Activated T-helper 17 cell treated with anti-CD3 and anti-CD28 coated beads, Interleukin-2, amount 50 U/mL, for 72 hours (primary cell): ENCODE results near the gene RAN. TPM values are rescaled to one million over a fixed set of nuclear protein-coding genes. Genes with fewer than 3 reads are reported as not detected.
A peak's percentile ranks its signal among the peaks of the same experiment; 100 is the strongest.
"Not testable (repeated sequence)": the region's sequence is repeated elsewhere in the genome, so short reads cannot be mapped to it uniquely, and the experiment has no call there.

Source experiments
- ATAC-seq: fragments of 150-1000 bp; cut with Tn5 transposase; replicated peaks from 2 replicates; pipeline ENCODE4 v1.10.0; 2021; ENCODE audit warnings: mild to moderate bottlenecking, moderate library complexity
- H3K27ac Mint-ChIP-seq: one replicate; pipeline ENCODE4 v1.8.0; 2022; ENCODE audit warnings: mixed read lengths
- H3K27me3 Mint-ChIP-seq: one replicate; pipeline ENCODE4 v1.8.0; 2022; ENCODE audit warnings: mixed read lengths
- H3K36me3 Mint-ChIP-seq: one replicate; pipeline ENCODE4 v1.8.0; 2022; ENCODE audit warnings: low read depth, mild to moderate bottlenecking, mixed read lengths
- H3K4me1 Mint-ChIP-seq: one replicate; pipeline ENCODE4 v1.8.0; 2022; ENCODE audit warnings: mixed read lengths
- H3K4me3 Mint-ChIP-seq: one replicate; pipeline ENCODE4 v1.8.0; 2022; ENCODE audit warnings: mild to moderate bottlenecking, mixed read lengths
- H3K9me3 Mint-ChIP-seq: one replicate; pipeline ENCODE4 v1.8.0; 2022; ENCODE audit warnings: mixed read lengths
- total RNA-seq, 2 donors: library from RNA; stranded (reverse); gene quantifications; one replicate each; pipeline ENCODE4 v1.2.3, GENCODE V29; 2022

Gene RAN
- total RNA-seq, 2 donors from 2014 or later: 1,449 to 2,120 TPM

DNA sequence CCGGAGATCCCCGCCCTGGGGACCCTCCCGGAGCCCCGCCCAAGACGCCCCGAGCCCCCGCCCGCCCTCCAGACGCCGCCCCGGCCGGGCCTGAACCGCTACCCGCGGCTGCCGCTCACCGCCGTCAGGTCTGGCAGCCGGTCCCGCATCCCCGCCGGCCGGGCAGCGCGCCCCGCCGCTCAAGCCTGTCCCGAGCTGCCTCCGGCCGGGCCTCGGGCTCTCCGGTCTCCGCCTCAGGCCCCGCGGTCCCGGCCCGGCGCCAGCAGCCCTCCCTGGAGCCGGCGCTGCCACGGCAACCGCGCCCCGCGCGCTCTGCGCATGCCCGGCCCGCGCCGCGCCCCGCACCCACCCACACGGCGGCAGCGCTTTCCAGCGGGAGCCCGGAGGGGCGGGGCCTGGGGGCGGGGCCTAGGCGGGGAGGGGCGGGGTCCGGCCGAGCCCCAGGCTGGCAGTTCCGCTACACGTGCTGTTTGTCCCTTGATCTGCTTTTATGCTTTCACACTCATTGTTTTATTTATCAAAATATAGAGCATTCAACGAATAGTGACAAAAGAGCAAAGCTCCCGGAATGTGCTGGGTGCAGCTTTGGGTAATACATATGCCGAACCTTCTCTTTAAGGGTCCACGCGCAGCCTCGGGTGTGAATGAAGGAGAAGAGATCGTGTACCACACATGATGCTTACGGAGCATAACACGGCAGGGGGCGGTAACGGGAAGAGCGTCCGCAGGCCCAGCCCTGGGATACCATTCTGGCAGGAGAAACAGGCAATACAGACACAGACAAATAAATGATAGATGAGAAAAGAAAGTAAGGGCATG is 32.7 kb upstream of the RAN start, which contains the start of gene STX2:
STX2 (minus strand) TSS at position 300 of the 819 bp plus-strand sequence; CDS start at position 149, 151 bp downstream.
- H3K27ac Mint-ChIP-seq: peak within 1 kb of the TSS; percentile 80
- peak within 1 kb of the TSS; percentile 84 for H3K4me3 Mint-ChIP-seq
- H3K9me3 Mint-ChIP-seq: no peaks in the 10 kb centered on the region
- H3K27me3 Mint-ChIP-seq: no peaks in the 10 kb centered on the region
- ATAC-seq: peak; percentile 89
- no peaks in the 10 kb centered on the region for H3K36me3 Mint-ChIP-seq
- H3K4me1 Mint-ChIP-seq: peaks cover 13% of the 10 kb centered on the region

DNA sequence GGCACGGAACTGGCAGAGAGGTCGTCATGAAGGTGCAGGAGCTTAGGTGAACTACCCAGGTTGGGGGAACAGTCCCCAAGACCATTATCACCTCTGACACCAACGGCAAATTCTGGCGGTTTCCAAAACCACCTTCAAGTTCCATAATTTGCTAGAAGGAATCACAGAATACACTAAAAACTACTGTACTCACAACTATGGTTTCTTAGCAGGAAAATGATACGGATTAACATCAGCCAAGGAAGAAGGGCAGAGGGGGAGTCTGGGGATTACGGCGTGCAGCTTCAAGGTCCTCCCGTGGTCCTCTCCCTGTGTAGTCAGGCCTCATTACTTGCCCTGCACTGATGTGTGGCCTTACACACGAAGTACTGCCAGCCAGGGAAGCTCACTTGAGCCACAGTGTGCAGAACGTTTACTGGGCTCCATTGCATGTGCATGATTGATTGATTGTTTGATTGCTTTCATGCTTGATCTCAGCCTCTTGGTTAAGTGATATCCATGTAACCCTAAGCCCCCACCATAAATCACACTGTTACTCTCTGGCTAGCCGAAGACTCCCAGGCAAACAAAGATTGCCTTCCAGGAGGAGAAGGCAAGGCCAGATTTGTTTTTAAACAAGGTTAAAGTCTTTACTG is 32.0 kb upstream of the RAN start:
- Mint-ChIP-seq H3K4me3 (peak overlapping the region; percentile 84), H3K27ac (peak overlapping the region; percentile 80)

DNA sequence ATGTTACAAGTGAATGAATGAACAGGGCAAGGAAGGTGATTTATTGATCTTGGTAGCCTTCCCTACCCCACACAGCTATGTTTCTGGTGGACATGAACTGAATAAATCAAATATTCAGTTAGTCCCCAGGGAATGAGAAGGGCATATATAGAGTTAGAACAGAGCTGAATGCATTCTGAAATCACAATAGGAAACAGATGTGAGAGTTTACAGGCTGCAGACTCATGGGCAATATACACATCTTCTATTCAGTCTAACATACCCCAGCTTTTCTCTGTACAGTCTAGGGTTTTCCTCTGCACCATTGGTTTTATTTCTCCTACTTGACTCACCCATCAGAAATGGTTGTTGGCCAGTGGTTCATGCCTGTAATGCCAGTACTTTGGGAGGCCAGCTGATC is 25.5 kb upstream of the RAN start:
- H3K36me3 Mint-ChIP-seq: no peaks in the 10 kb centered on the region
- H3K27me3 Mint-ChIP-seq: no peaks in the 10 kb centered on the region
- no peak overlapping the region for H3K27ac Mint-ChIP-seq
- no peak overlapping the region for H3K4me3 Mint-ChIP-seq
- H3K4me1 Mint-ChIP-seq: no peaks in the 10 kb centered on the region
- no peak for ATAC-seq
- H3K9me3 Mint-ChIP-seq: no peaks in the 10 kb centered on the region

More for the DNA sequence above, 32.0 kb upstream of the RAN start:
- no peaks in the 10 kb centered on the region for H3K27me3 Mint-ChIP-seq
- H3K9me3 Mint-ChIP-seq: no peaks in the 10 kb centered on the region
- H3K4me1 Mint-ChIP-seq: peaks cover 13% of the 10 kb centered on the region
- no peaks in the 10 kb centered on the region for H3K36me3 Mint-ChIP-seq
- ATAC-seq: no peak

DNA sequence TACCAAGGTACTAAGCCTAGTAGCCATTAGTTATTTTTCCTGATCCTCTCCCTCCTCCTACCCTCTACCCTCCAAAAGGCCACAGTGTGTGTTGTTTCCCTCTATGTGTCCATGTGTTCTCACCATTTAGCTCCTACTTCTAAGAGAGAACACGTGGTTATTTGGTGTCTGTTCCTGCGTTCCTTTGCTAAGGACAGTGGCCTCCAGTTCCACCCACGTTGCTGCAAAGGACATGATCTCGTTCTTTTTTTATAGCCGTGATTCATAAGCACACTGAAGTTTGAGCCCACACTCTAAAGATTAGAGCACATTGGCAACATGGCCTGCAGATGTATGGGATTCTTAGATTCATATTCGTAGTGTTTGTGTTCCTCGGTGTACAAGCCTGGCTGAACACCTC is 24.8 kb upstream of the RAN start:
- Mint-ChIP-seq H3K4me1 (no peaks in the 10 kb centered on the region), H3K27me3 (no peaks in the 10 kb centered on the region), H3K27ac (no peak overlapping the region)

DNA sequence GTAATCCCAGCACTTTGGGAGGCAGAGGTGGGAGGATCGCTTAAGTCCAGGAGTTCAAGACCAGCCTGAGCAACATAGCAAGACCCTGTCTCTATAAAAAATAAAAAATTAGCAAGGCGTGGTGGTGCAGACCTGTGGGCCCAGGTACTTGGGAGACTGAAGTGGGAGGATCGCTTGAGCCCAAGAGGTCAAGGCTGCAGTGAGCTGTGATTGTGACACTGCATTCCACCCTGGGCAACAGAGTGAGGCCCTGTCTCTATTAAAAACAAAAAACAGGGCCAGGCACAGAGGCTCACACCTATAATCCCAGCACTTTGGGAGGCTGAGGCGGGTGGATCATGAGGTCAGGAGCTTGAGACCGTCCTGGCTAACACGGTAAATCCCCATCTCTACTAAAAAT is 23.8 kb upstream of the RAN start:
- not testable (repeated sequence) for H3K36me3 Mint-ChIP-seq, ATAC-seq, H3K27me3 Mint-ChIP-seq, H3K4me1 Mint-ChIP-seq, H3K4me3 Mint-ChIP-seq, H3K9me3 Mint-ChIP-seq, H3K27ac Mint-ChIP-seq

More for the DNA sequence above, 24.8 kb upstream of the RAN start:
- no peak overlapping the region for H3K4me3 Mint-ChIP-seq
- H3K9me3 Mint-ChIP-seq: no peaks in the 10 kb centered on the region
- no peak for ATAC-seq
- H3K36me3 Mint-ChIP-seq: no peaks in the 10 kb centered on the region

GRCh38 chr12:130848785-130849305 is 23.0 kb upstream of the RAN start:
- not testable (repeated sequence) for H3K9me3 Mint-ChIP-seq, H3K27ac Mint-ChIP-seq, ATAC-seq, H3K36me3 Mint-ChIP-seq, H3K4me1 Mint-ChIP-seq, H3K27me3 Mint-ChIP-seq, H3K4me3 Mint-ChIP-seq

GRCh38 chr12:130849561-130850417 is 22.1 kb upstream of the RAN start:
- ATAC-seq: no peak
- no peaks in the 10 kb centered on the region for H3K27me3 Mint-ChIP-seq
- no peak overlapping the region for H3K27ac Mint-ChIP-seq
- no peak overlapping the region for H3K4me3 Mint-ChIP-seq
- no peaks in the 10 kb centered on the region for H3K9me3 Mint-ChIP-seq
- H3K36me3 Mint-ChIP-seq: no peaks in the 10 kb centered on the region
- no peaks in the 10 kb centered on the region for H3K4me1 Mint-ChIP-seq

GRCh38 chr12:130850418-130851021 is 21.3 kb upstream of the RAN start:
- Mint-ChIP-seq H3K27me3 (no peaks in the 10 kb centered on the region), H3K4me1 (no peaks in the 10 kb centered on the region), H3K27ac (no peak overlapping the region), H3K4me3 (no peak overlapping the region), H3K36me3 (no peaks in the 10 kb centered on the region), H3K9me3 (no peaks in the 10 kb centered on the region)
- ATAC-seq: no peak

- Mint-ChIP-seq H3K4me1 (no peaks in the 10 kb centered on the region), H3K27ac (no peak overlapping the region), H3K36me3 (no peaks in the 10 kb centered on the region), H3K27me3 (no peaks in the 10 kb centered on the region), H3K9me3 (no peaks in the 10 kb centered on the region), H3K4me3 (no peak overlapping the region)
- no peak for ATAC-seq
These were observed 15.8 kb upstream of the RAN start for GRCh38 chr12:130856088-130856487.

GRCh38 chr12:130858084-130858483 is 13.8 kb upstream of the RAN start:
- Mint-ChIP-seq H3K4me1 (no peaks in the 10 kb centered on the region), H3K36me3 (no peaks in the 10 kb centered on the region), H3K4me3 (no peak overlapping the region), H3K27me3 (no peaks in the 10 kb centered on the region), H3K27ac (no peak overlapping the region), H3K9me3 (no peaks in the 10 kb centered on the region)
- ATAC-seq: no peak

GRCh38 chr12:130859161-130859560 is 12.7 kb upstream of the RAN start:
- H3K27ac Mint-ChIP-seq: no peak overlapping the region
- no peaks in the 10 kb centered on the region for H3K4me1 Mint-ChIP-seq
- H3K27me3 Mint-ChIP-seq: no peaks in the 10 kb centered on the region
- no peak overlapping the region for H3K4me3 Mint-ChIP-seq
- ATAC-seq: peak; percentile 70
- H3K9me3 Mint-ChIP-seq: no peaks in the 10 kb centered on the region
- H3K36me3 Mint-ChIP-seq: no peaks in the 10 kb centered on the region

- Mint-ChIP-seq H3K4me1 (no peaks in the 10 kb centered on the region), H3K36me3 (no peaks in the 10 kb centered on the region), H3K9me3 (no peaks in the 10 kb centered on the region), H3K27me3 (no peaks in the 10 kb centered on the region), H3K4me3 (no peak overlapping the region), H3K27ac (no peak overlapping the region)
- no peak for ATAC-seq
These were observed 11.6 kb upstream of the RAN start for GRCh38 chr12:130860311-130860710.

GRCh38 chr12:130862161-130862560 is 9.7 kb upstream of the RAN start:
- H3K36me3 Mint-ChIP-seq: no peaks in the 10 kb centered on the region
- H3K27me3 Mint-ChIP-seq: no peaks in the 10 kb centered on the region
- no peak overlapping the region for H3K4me3 Mint-ChIP-seq
- H3K9me3 Mint-ChIP-seq: no peaks in the 10 kb centered on the region
- H3K27ac Mint-ChIP-seq: no peak overlapping the region
- ATAC-seq: no peak
- no peaks in the 10 kb centered on the region for H3K4me1 Mint-ChIP-seq

GRCh38 chr12:130862771-130863170 is 9.1 kb upstream of the RAN start:
- H3K27ac Mint-ChIP-seq, H3K27me3 Mint-ChIP-seq, H3K36me3 Mint-ChIP-seq, H3K9me3 Mint-ChIP-seq, H3K4me3 Mint-ChIP-seq, ATAC-seq, H3K4me1 Mint-ChIP-seq: not testable (repeated sequence)
